Panc1 (cell line): ENCODE results near the gene FFAR2. TPM values are rescaled to one million over a fixed set of nuclear protein-coding genes. Genes with fewer than 3 reads are reported as not detected.

Source experiments
- ATAC-seq: fragments of 200-7000 bp; cut with Tn5 transposase; 2 replicates; pipeline ENCODE4 v1.9.1; 2020; ENCODE audit warnings: mild to moderate bottlenecking, moderate library complexity
- BruUV-seq: library from RNA; stranded (reverse); fragments of 400-500 nt; replicated peaks from 2 replicates; lab custom pipeline; 2021; lab: Mats Ljungman, UMichigan
- CTCF ChIA-PET: fragments of 300-600 bp; sonication (Branson Sonifier 250); formaldehyde crosslinking; loops from one replicate; lab custom pipeline; 2022; ENCODE audit warnings: antibody characterized with exemption; lab: Charles Lee
- POLR2A ChIA-PET: fragments of 300-600 bp; sonication (Branson Sonifier 250); formaldehyde crosslinking; loops from one replicate; lab custom pipeline; 2022; ENCODE audit warnings: antibody characterized with exemption; lab: Charles Lee
- DNase-seq: peaks from one replicate; pipeline ENCODE4 v3.0.0-alpha.2; 2010; ENCODE audit warnings: low read depth, low spot score
- H3K27ac ChIP-seq: 2 replicates; pipeline ENCODE4 v1.5.1; 2011; ENCODE audit warnings: mild to moderate bottlenecking, low read length, inconsistent platforms
- H3K27me3 ChIP-seq: fragments of 200-500 bp; sonication (Bioruptor generic); 2 replicates; pipeline ENCODE4 v1.6.0; 2014; ENCODE audit warnings: low read length, inconsistent platforms; ENCODE audit not compliant: control insufficient read depth, insufficient read depth
- H3K36me3 ChIP-seq: fragments of 200-500 bp; sonication (Bioruptor generic); 2 replicates; pipeline ENCODE4 v1.5.1; 2014; ENCODE audit warnings: inconsistent platforms, mild to moderate bottlenecking, low read length, moderate library complexity; ENCODE audit not compliant: control insufficient read depth, insufficient read depth
- H3K4me1 ChIP-seq: 2 replicates; pipeline ENCODE4 v1.5.1; 2011; ENCODE audit warnings: inconsistent platforms, mild to moderate bottlenecking, low read length, moderate library complexity; ENCODE audit not compliant: control insufficient read depth, insufficient read depth
- H3K4me3 ChIP-seq, 2 experiments: 2 replicates each; pipeline ENCODE4 v1.5.1; 2011 to 2012; ENCODE audit warnings: low read depth in 2 of 2, low read length in 2 of 2, mild to moderate bottlenecking in 2 of 2, inconsistent platforms in 1 of 2, moderate library complexity in 1 of 2
- H3K9me3 ChIP-seq: fragments of 200-500 bp; sonication (Bioruptor generic); 2 replicates; pipeline ENCODE4 v1.5.1; 2014; ENCODE audit warnings: low read depth, mild to moderate bottlenecking, inconsistent platforms, low read length, moderate library complexity; ENCODE audit not compliant: control insufficient read depth, insufficient read depth
- CTCF ChIP-seq: fragments of 450-650 bp; IDR thresholded peaks from 2 replicates; pipeline ENCODE4 v1.5.1; 2017; ENCODE audit warnings: mild to moderate bottlenecking
- POLR2AphosphoS5 ChIP-seq: IDR thresholded peaks from 2 replicates; pipeline ENCODE4 v1.6.1; 2012; ENCODE audit warnings: mild to moderate bottlenecking, low read depth, low read length, moderate library complexity
- REST ChIP-seq, 2 experiments: IDR thresholded peaks; 2 replicates each; pipeline ENCODE4 v1.6.1; 2011 to 2012; ENCODE audit warnings: low read depth in 2 of 2, control low read depth in 1 of 2, low read length in 1 of 2, mild to moderate bottlenecking in 1 of 2, moderate library complexity in 1 of 2; ENCODE audit not compliant: insufficient read depth in 1 of 2
- SIN3A ChIP-seq: IDR thresholded peaks from 2 replicates; pipeline ENCODE4 v1.6.1; 2012; ENCODE audit warnings: low read depth, mild to moderate bottlenecking, low read length, moderate library complexity, borderline replicate concordance; ENCODE audit not compliant: insufficient read depth
- TCF7L2 ChIP-seq: IDR thresholded peaks from 2 replicates; pipeline ENCODE4 v1.6.1; 2011; ENCODE audit warnings: mild to moderate bottlenecking, low read depth, low read length, inconsistent platforms
- in situ Hi-C: cut with HindIII; loops from 2 replicates; pipeline ENCODE4 v1.10.0; 2016; ENCODE audit warnings: low sequenced_read_pairs, low pct_unique_long_range_greater_than_20kb
- intact Hi-C: fragments of 100-400 bp; cut with micrococcal nuclease; formaldehyde crosslinking; loops from one replicate; pipeline ENCODE4 v1.10.0; 2022; ENCODE audit not compliant: unreplicated experiment
- total RNA-seq: library from RNA; stranded (reverse); gene quantifications from one replicate; pipeline ENCODE4 v1.2.1, GENCODE V29; 2021; ENCODE audit not compliant: unreplicated experiment

The FFAR2 gene
- total RNA-seq, 1 experiment from 2014 or later, result not detected

GRCh38 chr19:35444735-35445134, 3.3 kb upstream of the FFAR2 start:
- ChIA-PET POLR2A (no interaction called here), CTCF (no interaction called here)
- intact Hi-C loops, result no loop called here
- Histone ChIP-seq H3K27ac (no peak overlapping the region), H3K36me3 (no peaks in the 10 kb centered on the region), H3K4me1 (no peaks in the 10 kb centered on the region), H3K9me3 (no peaks in the 10 kb centered on the region), H3K4me3 (no peak overlapping the region), H3K27me3 (peaks cover 15% of the 10 kb centered on the region)
- in situ Hi-C loops, result no loop called here
- ATAC-seq (no peak), DNase-seq (no peak)
- TF ChIP-seq TCF7L2, result no peak
- TF ChIP-seq POLR2AphosphoS5, result no peak
- TF ChIP-seq CTCF, result no peak
- no peak for TF ChIP-seq SIN3A
- TF ChIP-seq REST (IDR thresholded peaks at IDR 0.05; ENCODE audit: insufficient read depth in 1 of 2, low read depth in 2 of 2, low read length in 1 of 2), result no peak
- BruUV-seq, result no TSS peak

- ATAC-seq, result no peak
- no peak for DNase-seq
- ChIA-PET CTCF (no interaction called here), POLR2A (no interaction called here)
- in situ Hi-C loops, result no loop called here
- H3K36me3 ChIP-seq, result no peaks in the 10 kb centered on the region
- H3K4me1 ChIP-seq, result no peaks in the 10 kb centered on the region
- H3K9me3 ChIP-seq, result no peaks in the 10 kb centered on the region
- intact Hi-C loops, result no loop called here
- H3K27ac ChIP-seq, result no peak overlapping the region
- H3K4me3 ChIP-seq, result no peak overlapping the region
- no TSS peak for BruUV-seq
- TF ChIP-seq REST (IDR thresholded peaks at IDR 0.05; ENCODE audit: insufficient read depth in 1 of 2, low read depth in 2 of 2, low read length in 1 of 2), result no peak
- TF ChIP-seq CTCF, result no peak
- no peak for TF ChIP-seq POLR2AphosphoS5
- peaks cover 23% of the 10 kb centered on the region for H3K27me3 ChIP-seq
Measured at GRCh38 chr19:35445826-35446593, 2.0 kb upstream of the FFAR2 start.
